Measurements from ENCODE around the gene FOXN1. TPM values are rescaled to one million over a fixed set of nuclear protein-coding genes. Genes with fewer than 3 reads are reported as not detected.

FOXN1 gene
- total RNA-seq, 1 donor = not detected

DNA sequence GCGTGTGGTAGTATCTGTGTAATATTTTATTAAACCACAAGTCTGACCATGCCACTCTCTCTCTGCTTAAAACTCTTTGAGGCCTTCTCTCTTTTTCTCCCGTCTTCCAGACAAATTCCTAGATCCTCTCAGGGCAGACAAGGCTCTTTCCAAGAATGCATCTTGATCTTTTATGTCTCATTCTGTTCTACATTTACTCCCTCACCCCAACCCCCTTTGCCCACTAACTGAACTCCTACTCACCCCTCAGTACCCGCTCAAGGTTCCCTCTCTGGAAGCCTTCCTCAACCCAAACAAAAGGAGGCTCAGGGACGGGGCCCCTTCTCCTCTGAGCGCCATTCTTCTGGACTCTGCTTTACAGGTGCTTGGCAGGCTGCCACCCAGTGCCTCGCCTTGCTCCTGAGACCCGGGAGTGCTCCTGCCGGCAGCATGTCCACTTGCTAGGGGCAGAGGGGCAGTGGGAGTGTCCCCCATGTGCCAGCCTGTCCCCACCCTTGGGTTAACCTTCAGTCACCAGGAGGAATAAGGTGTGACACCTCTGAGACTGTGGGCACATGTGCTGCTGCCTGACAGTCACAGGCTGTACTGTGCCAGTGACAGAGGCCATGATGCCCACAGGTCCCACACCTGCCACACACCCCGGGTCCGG lies 23.5 kb upstream of the FOXN1 start:
- H3K36me3 ChIP-seq (ENCODE audit: insufficient read depth, low read length) = no peaks in the 10 kb centered on the region
- no peak overlapping the region for H3K27ac ChIP-seq (ENCODE audit: low read depth, low read length)
- no peak overlapping the region for H2AFZ ChIP-seq (ENCODE audit: low read length)
- H3K4me3 ChIP-seq (ENCODE audit: insufficient read depth, low read length) = no peak overlapping the region
- no peaks in the 10 kb centered on the region for H3K79me2 ChIP-seq (ENCODE audit: insufficient read depth, low read length)
- no peaks in the 10 kb centered on the region for H4K20me1 ChIP-seq (ENCODE audit: insufficient read depth, low read length)
- DNase-seq (ENCODE audit: insufficient read length, low spot score, missing footprints) = peak; percentile 25
- H3K9me3 ChIP-seq (ENCODE audit: low read depth, low read length) = no peaks in the 10 kb centered on the region
- peaks cover 41% of the 10 kb centered on the region for H3K27me3 ChIP-seq (ENCODE audit: insufficient read depth, low read length)
- TF ChIP-seq, protein P1, sequence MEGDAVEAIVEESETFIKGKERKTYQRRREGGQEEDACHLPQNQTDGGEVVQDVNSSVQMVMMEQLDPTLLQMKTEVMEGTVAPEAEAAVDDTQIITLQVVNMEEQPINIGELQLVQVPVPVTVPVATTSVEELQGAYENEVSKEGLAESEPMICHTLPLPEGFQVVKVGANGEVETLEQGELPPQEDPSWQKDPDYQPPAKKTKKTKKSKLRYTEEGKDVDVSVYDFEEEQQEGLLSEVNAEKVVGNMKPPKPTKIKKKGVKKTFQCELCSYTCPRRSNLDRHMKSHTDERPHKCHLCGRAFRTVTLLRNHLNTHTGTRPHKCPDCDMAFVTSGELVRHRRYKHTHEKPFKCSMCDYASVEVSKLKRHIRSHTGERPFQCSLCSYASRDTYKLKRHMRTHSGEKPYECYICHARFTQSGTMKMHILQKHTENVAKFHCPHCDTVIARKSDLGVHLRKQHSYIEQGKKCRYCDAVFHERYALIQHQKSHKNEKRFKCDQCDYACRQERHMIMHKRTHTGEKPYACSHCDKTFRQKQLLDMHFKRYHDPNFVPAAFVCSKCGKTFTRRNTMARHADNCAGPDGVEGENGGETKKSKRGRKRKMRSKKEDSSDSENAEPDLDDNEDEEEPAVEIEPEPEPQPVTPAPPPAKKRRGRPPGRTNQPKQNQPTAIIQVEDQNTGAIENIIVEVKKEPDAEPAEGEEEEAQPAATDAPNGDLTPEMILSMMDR (IDR thresholded peaks at IDR 0.05; ENCODE audit: extremely low read depth, low read depth, low read length) = no peak
- H3K4me2 ChIP-seq (ENCODE audit: insufficient read depth, low read length) = no peak overlapping the region
- H3K4me1 ChIP-seq (ENCODE audit: insufficient read depth, low read length) = no peaks in the 10 kb centered on the region

DNA sequence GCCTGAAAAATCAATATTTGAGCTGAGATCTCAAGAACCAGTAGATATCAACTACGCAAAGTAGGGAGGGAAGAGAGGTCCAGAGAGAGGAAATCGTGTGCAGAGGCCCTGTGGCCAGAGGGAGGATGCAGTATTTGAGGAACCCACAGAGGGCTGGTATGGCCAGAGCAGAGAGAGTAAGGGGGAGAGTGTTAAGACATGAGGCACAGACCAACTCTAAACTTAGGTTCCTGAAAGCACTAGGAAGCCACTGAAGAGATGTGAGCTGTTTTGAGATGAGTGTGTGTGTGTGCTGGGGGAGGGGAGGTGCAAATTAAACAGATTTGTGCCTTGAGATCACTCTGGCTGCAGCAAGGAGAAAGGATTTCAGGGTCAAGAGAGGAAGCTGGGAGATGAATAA lies 21.9 kb upstream of the FOXN1 start:
- no peaks in the 10 kb centered on the region for H4K20me1 ChIP-seq (ENCODE audit: insufficient read depth, low read length)
- no peaks in the 10 kb centered on the region for H3K36me3 ChIP-seq (ENCODE audit: insufficient read depth, low read length)
- no peaks in the 10 kb centered on the region for H3K79me2 ChIP-seq (ENCODE audit: insufficient read depth, low read length)
- H3K27ac ChIP-seq (ENCODE audit: low read depth, low read length) = no peak overlapping the region
- H3K4me2 ChIP-seq (ENCODE audit: insufficient read depth, low read length) = no peak overlapping the region
- H2AFZ ChIP-seq (ENCODE audit: low read length) = no peak overlapping the region
- no peak overlapping the region for H3K4me3 ChIP-seq (ENCODE audit: insufficient read depth, low read length)
- H3K4me1 ChIP-seq (ENCODE audit: insufficient read depth, low read length) = no peaks in the 10 kb centered on the region
- H3K9me3 ChIP-seq (ENCODE audit: low read depth, low read length) = no peaks in the 10 kb centered on the region
- TF ChIP-seq, protein P1 (IDR thresholded peaks at IDR 0.05; ENCODE audit: extremely low read depth, low read depth, low read length) = no peak
- no peak for DNase-seq (ENCODE audit: insufficient read length, low spot score, missing footprints)
- H3K27me3 ChIP-seq (ENCODE audit: insufficient read depth, low read length) = peaks cover 47% of the 10 kb centered on the region

DNA sequence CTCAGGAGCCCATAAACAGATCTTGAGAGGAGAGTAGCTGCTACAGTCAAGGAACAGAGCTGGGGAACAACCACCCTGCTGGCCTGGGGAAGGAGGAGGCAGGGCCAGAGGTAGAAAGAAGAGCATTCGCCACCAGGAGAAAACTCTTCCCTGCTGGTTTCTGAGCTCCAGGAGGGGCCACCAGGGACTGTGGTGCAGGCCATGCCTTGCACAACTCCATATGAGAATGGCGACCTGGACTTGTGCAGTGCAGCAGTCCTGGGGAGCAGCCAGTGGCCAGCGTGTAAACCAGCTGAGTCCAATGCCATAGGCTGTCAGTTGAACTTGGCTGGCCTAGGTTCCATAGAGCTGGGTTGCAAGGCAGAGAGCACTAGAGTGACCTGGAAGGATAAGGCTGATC lies 21.1 kb upstream of the FOXN1 start:
- TF ChIP-seq, protein P1 (IDR thresholded peaks at IDR 0.05; ENCODE audit: extremely low read depth, low read depth, low read length) = no peak
- no peak overlapping the region for H3K4me2 ChIP-seq (ENCODE audit: insufficient read depth, low read length)
- no peak overlapping the region for H3K27ac ChIP-seq (ENCODE audit: low read depth, low read length)
- no peak overlapping the region for H3K4me3 ChIP-seq (ENCODE audit: insufficient read depth, low read length)
- H4K20me1 ChIP-seq (ENCODE audit: insufficient read depth, low read length) = no peaks in the 10 kb centered on the region
- H3K27me3 ChIP-seq (ENCODE audit: insufficient read depth, low read length) = peaks cover 47% of the 10 kb centered on the region
- H2AFZ ChIP-seq (ENCODE audit: low read length) = no peak overlapping the region
- DNase-seq (ENCODE audit: insufficient read length, low spot score, missing footprints) = no peak
- no peaks in the 10 kb centered on the region for H3K36me3 ChIP-seq (ENCODE audit: insufficient read depth, low read length)
- no peaks in the 10 kb centered on the region for H3K79me2 ChIP-seq (ENCODE audit: insufficient read depth, low read length)
- no peaks in the 10 kb centered on the region for H3K9me3 ChIP-seq (ENCODE audit: low read depth, low read length)
- no peaks in the 10 kb centered on the region for H3K4me1 ChIP-seq (ENCODE audit: insufficient read depth, low read length)

DNA sequence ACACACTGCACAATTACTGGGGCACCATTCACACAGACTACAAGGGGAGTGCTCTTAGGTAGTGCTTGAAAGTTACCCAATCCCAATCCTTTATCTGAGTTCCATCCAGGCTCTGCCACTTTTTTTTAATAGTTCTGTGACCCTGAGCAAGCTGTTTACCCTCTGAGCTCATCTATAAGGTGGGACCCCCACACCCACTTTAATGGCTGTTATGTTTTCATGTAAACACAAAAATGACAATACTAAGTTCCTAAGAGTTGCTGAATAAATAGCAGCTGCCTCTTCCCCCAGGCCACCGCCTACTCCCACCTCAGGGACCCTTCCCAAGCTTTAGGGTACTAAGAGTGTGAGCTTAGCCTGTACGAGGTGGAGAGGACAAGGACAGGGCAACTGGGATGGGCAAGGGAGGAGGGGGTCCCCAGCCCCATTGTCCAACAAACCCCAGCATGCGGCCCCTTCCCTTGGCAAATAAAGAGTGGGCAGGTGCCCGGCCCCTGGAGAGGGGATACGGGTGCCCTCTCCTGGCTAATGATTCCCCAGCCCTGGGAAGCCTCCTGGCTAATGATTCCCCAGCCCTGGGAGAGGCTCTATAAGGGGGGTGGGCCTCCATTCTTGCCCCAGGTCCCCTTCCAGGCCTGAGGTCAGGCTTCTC lies 18.1 kb upstream of the FOXN1 start:
- Histone ChIP-seq H4K20me1 (ENCODE audit: insufficient read depth, low read length) (no peaks in the 10 kb centered on the region), H3K27ac (ENCODE audit: low read depth, low read length) (no peak overlapping the region), H3K9me3 (ENCODE audit: low read depth, low read length) (no peaks in the 10 kb centered on the region), H2AFZ (ENCODE audit: low read length) (no peak overlapping the region), H3K4me1 (ENCODE audit: insufficient read depth, low read length) (no peaks in the 10 kb centered on the region), H3K79me2 (ENCODE audit: insufficient read depth, low read length) (no peaks in the 10 kb centered on the region), H3K36me3 (ENCODE audit: insufficient read depth, low read length) (no peaks in the 10 kb centered on the region), H3K27me3 (ENCODE audit: insufficient read depth, low read length) (peaks cover 31% of the 10 kb centered on the region), H3K4me3 (ENCODE audit: insufficient read depth, low read length) (no peak overlapping the region), H3K4me2 (ENCODE audit: insufficient read depth, low read length) (no peak overlapping the region)
- TF ChIP-seq, protein P1 (IDR thresholded peaks at IDR 0.05; ENCODE audit: extremely low read depth, low read depth, low read length) = no peak
- DNase-seq (ENCODE audit: insufficient read length, low spot score, missing footprints) = peak; percentile 23
